Neural progenitor cell (in vitro differentiated cells): Measurements from ENCODE around the gene SPRR4. TPM values are rescaled to one million over a fixed set of nuclear protein-coding genes. Genes with fewer than 3 reads are reported as not detected.

Experiments used
- DNase-seq: peaks from one replicate; pipeline ENCODE4 v3.0.0-alpha.2; 2016; ENCODE audit warnings: low spot score
- H2AFZ ChIP-seq: fragments of 200-600 bp; sonication (generic); replicated peaks from 2 replicates; pipeline ENCODE4 v1.6.1; 2016; ENCODE audit warnings: antibody characterized with exemption
- H3F3A ChIP-seq: fragments of 200-600 bp; sonication (generic); 2 replicates; pipeline ENCODE4 v1.6.1; 2016; ENCODE audit warnings: antibody characterized with exemption, low read depth
- H3K27ac ChIP-seq: fragments of 200-600 bp; sonication (generic); 2 replicates; pipeline ENCODE4 v1.5.1; 2016; ENCODE audit warnings: mild to moderate bottlenecking
- H3K27me3 ChIP-seq: fragments of 200-600 bp; sonication (generic); 2 replicates; pipeline ENCODE4 v1.6.1; 2016; ENCODE audit warnings: mild to moderate bottlenecking, moderate library complexity
- H3K36me3 ChIP-seq: fragments of 200-600 bp; sonication (generic); 2 replicates; pipeline ENCODE4 v1.5.1; 2016
- H3K4me1 ChIP-seq: fragments of 200-600 bp; sonication (generic); 2 replicates; pipeline ENCODE4 v1.6.1; 2016; ENCODE audit warnings: mixed run types
- H3K4me2 ChIP-seq: fragments of 200-600 bp; sonication (generic); 2 replicates; pipeline ENCODE4 v1.6.1; 2016
- H3K4me3 ChIP-seq: fragments of 200-600 bp; sonication (generic); 2 replicates; pipeline ENCODE4 v1.5.1; 2016
- H3K79me2 ChIP-seq: fragments of 200-600 bp; sonication (generic); 2 replicates; pipeline ENCODE4 v1.6.1; 2016; ENCODE audit warnings: low read depth
- H3K9ac ChIP-seq: fragments of 200-600 bp; sonication (generic); 2 replicates; pipeline ENCODE4 v1.6.1; 2016
- H3K9me3 ChIP-seq: fragments of 200-600 bp; sonication (generic); 2 replicates; pipeline ENCODE4 v1.5.1; 2016; ENCODE audit warnings: low read depth
- H4K20me1 ChIP-seq: fragments of 200-600 bp; sonication (generic); 2 replicates; pipeline ENCODE4 v1.6.1; 2016; ENCODE audit warnings: low read depth
- H3K27ac Mint-ChIP-seq: 3 replicates; pipeline ENCODE4 v1.8.0; 2021; ENCODE audit warnings: mixed read lengths
- H3K27me3 Mint-ChIP-seq: 2 replicates; pipeline ENCODE4 v1.8.0; 2022; ENCODE audit warnings: low read depth, mild to moderate bottlenecking, inconsistent platforms, moderate library complexity, mixed read lengths; ENCODE audit not compliant: insufficient read depth
- H3K36me3 Mint-ChIP-seq: 3 replicates; pipeline ENCODE4 v1.8.0; 2021; ENCODE audit warnings: mixed read lengths
- H3K4me1 Mint-ChIP-seq: 3 replicates; pipeline ENCODE4 v1.8.0; 2021; ENCODE audit warnings: mixed read lengths
- H3K4me3 Mint-ChIP-seq: 3 replicates; pipeline ENCODE4 v1.8.0; 2021; ENCODE audit warnings: mild to moderate bottlenecking, moderate library complexity, mixed read lengths
- H3K9me3 Mint-ChIP-seq: 3 replicates; pipeline ENCODE4 v1.8.0; 2020; ENCODE audit warnings: mixed read lengths
- EZH2 ChIP-seq: fragments of 200-600 bp; sonication (generic); IDR thresholded peaks from 2 replicates; pipeline ENCODE4 v1.6.1; 2017; ENCODE audit warnings: antibody characterized with exemption, mild to moderate bottlenecking, moderate library complexity
- EZH2phosphoT487 ChIP-seq: fragments of 200-600 bp; sonication (generic); IDR thresholded peaks from 2 replicates; pipeline ENCODE4 v1.6.1; 2017; ENCODE audit warnings: antibody characterized with exemption
- total RNA-seq: library from RNA; depleted of rRNA; stranded (reverse); fragments of >200 nt; gene quantifications from 2 replicates; pipeline ENCODE4 v1.2.3, GENCODE V29; 2015; ENCODE audit warnings: low replicate concordance
- TF ChIP-seq, protein P1 (sequence below): fragments of 200-600 bp; sonication (generic); IDR thresholded peaks from 2 replicates; pipeline ENCODE4 v1.5.1; 2017; ENCODE audit warnings: antibody characterized with exemption, mild to moderate bottlenecking

The SPRR4 gene
- total RNA-seq, 1 donor from 2014 or later: not detected

DNA sequence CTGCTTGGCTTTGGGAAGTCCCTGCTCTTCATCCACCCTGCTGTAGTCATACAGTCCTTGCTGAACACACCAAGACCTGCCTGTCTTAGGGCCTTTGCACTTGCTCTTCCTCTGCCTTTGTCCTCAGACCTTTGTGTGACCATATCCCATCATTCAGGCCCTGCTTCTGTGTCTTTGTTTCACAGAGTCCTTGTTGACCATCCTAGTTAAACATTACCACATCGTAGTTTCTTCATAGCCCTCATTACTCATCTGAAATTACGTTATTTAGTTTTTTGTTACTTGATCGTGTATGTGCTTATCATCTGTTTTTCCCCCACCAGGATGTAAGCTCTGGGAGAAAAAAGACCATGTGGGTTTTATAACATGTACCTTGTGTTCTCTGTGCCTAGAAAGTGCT, 41.8 kb upstream of the SPRR4 start:
- H3K27ac ChIP-seq: no peak overlapping the region
- no peak overlapping the region for H3K9ac ChIP-seq
- no peak overlapping the region for H3K4me3 ChIP-seq
- H3K79me2 ChIP-seq: no peaks in the 10 kb centered on the region
- H3K36me3 ChIP-seq: no peaks in the 10 kb centered on the region
- no peak overlapping the region for H3K27ac Mint-ChIP-seq
- no peak overlapping the region for H3K4me3 Mint-ChIP-seq
- peaks cover 22% of the 10 kb centered on the region for H3K9me3 ChIP-seq
- no peaks in the 10 kb centered on the region for H3K4me1 ChIP-seq
- no peak overlapping the region for H3K4me2 ChIP-seq
- no peak overlapping the region for H2AFZ ChIP-seq
- no peaks in the 10 kb centered on the region for H3K27me3 ChIP-seq
- no peaks in the 10 kb centered on the region for H4K20me1 ChIP-seq
- H3K27me3 Mint-ChIP-seq: peaks cover 4% of the 10 kb centered on the region
- no peak for DNase-seq
- TF ChIP-seq, protein P1, sequence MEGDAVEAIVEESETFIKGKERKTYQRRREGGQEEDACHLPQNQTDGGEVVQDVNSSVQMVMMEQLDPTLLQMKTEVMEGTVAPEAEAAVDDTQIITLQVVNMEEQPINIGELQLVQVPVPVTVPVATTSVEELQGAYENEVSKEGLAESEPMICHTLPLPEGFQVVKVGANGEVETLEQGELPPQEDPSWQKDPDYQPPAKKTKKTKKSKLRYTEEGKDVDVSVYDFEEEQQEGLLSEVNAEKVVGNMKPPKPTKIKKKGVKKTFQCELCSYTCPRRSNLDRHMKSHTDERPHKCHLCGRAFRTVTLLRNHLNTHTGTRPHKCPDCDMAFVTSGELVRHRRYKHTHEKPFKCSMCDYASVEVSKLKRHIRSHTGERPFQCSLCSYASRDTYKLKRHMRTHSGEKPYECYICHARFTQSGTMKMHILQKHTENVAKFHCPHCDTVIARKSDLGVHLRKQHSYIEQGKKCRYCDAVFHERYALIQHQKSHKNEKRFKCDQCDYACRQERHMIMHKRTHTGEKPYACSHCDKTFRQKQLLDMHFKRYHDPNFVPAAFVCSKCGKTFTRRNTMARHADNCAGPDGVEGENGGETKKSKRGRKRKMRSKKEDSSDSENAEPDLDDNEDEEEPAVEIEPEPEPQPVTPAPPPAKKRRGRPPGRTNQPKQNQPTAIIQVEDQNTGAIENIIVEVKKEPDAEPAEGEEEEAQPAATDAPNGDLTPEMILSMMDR: no peak
- no peak for TF ChIP-seq EZH2
- no peaks in the 10 kb centered on the region for H3K4me1 Mint-ChIP-seq
- H3K9me3 Mint-ChIP-seq: no peaks in the 10 kb centered on the region
- H3K36me3 Mint-ChIP-seq: no peaks in the 10 kb centered on the region
- no peaks in the 10 kb centered on the region for H3F3A ChIP-seq

DNA sequence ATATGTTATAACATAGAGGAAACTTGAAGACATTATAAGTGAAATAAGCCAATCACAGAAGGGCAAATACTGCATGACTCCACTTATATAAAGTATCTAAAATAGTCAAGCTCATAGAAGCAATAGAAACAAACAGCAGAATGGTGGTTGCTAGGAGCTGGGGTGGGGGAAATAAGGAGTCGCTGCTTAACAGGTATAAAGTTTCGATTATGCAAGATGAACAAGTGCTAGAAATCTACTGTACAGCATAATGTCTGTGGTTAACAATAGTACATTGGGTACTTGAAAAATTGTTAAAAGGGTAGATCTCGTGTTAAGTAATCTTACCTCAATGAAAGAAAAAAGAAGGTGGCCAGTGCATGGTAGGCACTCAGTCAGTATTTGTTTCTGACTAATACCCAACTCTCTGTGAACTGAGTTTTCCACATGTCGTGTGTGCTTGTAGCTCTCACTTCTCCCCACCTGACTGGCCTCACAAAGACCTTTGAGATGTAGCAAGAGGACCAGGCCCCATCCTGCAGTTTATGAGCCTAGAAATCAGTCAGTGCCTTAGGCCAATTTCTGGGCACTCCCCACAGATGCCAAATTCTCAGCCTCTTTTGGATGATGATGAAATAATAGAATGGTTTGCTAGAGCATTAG, 38.2 kb upstream of the SPRR4 start:
- Mint-ChIP-seq H3K27me3 (peaks cover 2% of the 10 kb centered on the region), H3K9me3 (no peaks in the 10 kb centered on the region), H3K4me1 (no peaks in the 10 kb centered on the region), H3K4me3 (no peak overlapping the region), H3K27ac (no peak overlapping the region), H3K36me3 (no peaks in the 10 kb centered on the region)
- Histone ChIP-seq H3K27me3 (no peaks in the 10 kb centered on the region), H3K27ac (no peak overlapping the region), H3K4me1 (no peaks in the 10 kb centered on the region), H3K79me2 (no peaks in the 10 kb centered on the region), H3K9ac (no peak overlapping the region), H2AFZ (no peak overlapping the region), H4K20me1 (no peaks in the 10 kb centered on the region), H3K9me3 (peaks cover 15% of the 10 kb centered on the region), H3K4me3 (no peak overlapping the region), H3K36me3 (no peaks in the 10 kb centered on the region), H3F3A (no peaks in the 10 kb centered on the region), H3K4me2 (no peak overlapping the region)
- DNase-seq: no peak
- no peak for TF ChIP-seq EZH2phosphoT487
- no peak for TF ChIP-seq EZH2
- TF ChIP-seq, protein P1: no peak

- Mint-ChIP-seq H3K9me3 (no peaks in the 10 kb centered on the region), H3K4me3 (no peak overlapping the region), H3K27ac (no peak overlapping the region), H3K36me3 (no peaks in the 10 kb centered on the region), H3K27me3 (peaks cover 2% of the 10 kb centered on the region), H3K4me1 (no peaks in the 10 kb centered on the region)
- no peak for DNase-seq
- Histone ChIP-seq H3K4me1 (no peaks in the 10 kb centered on the region), H3K4me2 (no peak overlapping the region), H4K20me1 (no peaks in the 10 kb centered on the region), H3K9me3 (peaks cover 15% of the 10 kb centered on the region), H3K27me3 (no peaks in the 10 kb centered on the region), H3K4me3 (no peak overlapping the region), H3F3A (no peaks in the 10 kb centered on the region), H2AFZ (no peak overlapping the region), H3K79me2 (no peaks in the 10 kb centered on the region), H3K27ac (no peak overlapping the region), H3K9ac (no peak overlapping the region), H3K36me3 (no peaks in the 10 kb centered on the region)
- no peak for TF ChIP-seq EZH2phosphoT487
- no peak for TF ChIP-seq EZH2
- TF ChIP-seq, protein P1: no peak
These were observed 37.3 kb upstream of the SPRR4 start for GRCh38 chr1:152933196-152933595.
